Spinal cord (tissue), 10 donors: Measurements from ENCODE around the gene SRD5A1. TPM values are rescaled to one million over a fixed set of nuclear protein-coding genes. Genes with fewer than 3 reads are reported as not detected.
A peak's percentile ranks its signal among the peaks of the same experiment; 100 is the strongest.

Experiments
- DNase-seq, 6 donors: peaks; one replicate each; pipeline versions ENCODE4 v3.0.0 to v3.0.0-alpha.2; 2013 to 2015; ENCODE audit warnings: low spot score in 6 of 6, low read depth in 4 of 6
- H3K27ac ChIP-seq: one replicate; pipeline ENCODE4 v1.5.1; 2013; ENCODE audit warnings: low read depth, low read length, control low read depth
- H3K27me3 ChIP-seq: one replicate; pipeline ENCODE4 v1.6.1; 2013; ENCODE audit warnings: low read length; ENCODE audit not compliant: control insufficient read depth, insufficient read depth
- H3K36me3 ChIP-seq: one replicate; pipeline ENCODE4 v1.6.1; 2013; ENCODE audit warnings: low read length; ENCODE audit not compliant: control insufficient read depth, insufficient read depth
- H3K4me1 ChIP-seq: one replicate; pipeline ENCODE4 v1.6.1; 2013; ENCODE audit warnings: low read length; ENCODE audit not compliant: control insufficient read depth, insufficient read depth
- H3K4me3 ChIP-seq: one replicate; pipeline ENCODE4 v1.5.1; 2013; ENCODE audit warnings: low read depth, low read length, control low read depth
- H3K9me3 ChIP-seq: one replicate; pipeline ENCODE4 v1.6.1; 2013; ENCODE audit warnings: low read length; ENCODE audit not compliant: control insufficient read depth, insufficient read depth
- WGBS: methylation state at CpG from one replicate; pipeline ENCODE4 v1.1.5; 2013; ENCODE audit warnings: missing lambda C conversion rate; ENCODE audit not compliant: insufficient coverage; 5-methylcytosine and 5-hydroxymethylcytosine counted together
- polyA plus RNA-seq, 2 donors: library from polyadenylated mRNA; unstranded; fragments of 120-200 nt; gene quantifications; one replicate each; pipeline ENCODE4 v1.2.1, GENCODE V29; 2013; ENCODE audit not compliant: insufficient read length in 2 of 2
- total RNA-seq, 2 donors: library from RNA; depleted of rRNA in 1 of 2; stranded (reverse); fragments of 120-200 nt in 1 of 2; fragments of >200 nt in 1 of 2; gene quantifications; one replicate each; pipeline versions ENCODE4 v1.2.3 to v1.2.4, GENCODE V29; 2013 to 2014
- donor health status: healthy.

SRD5A1 gene
- total and polyA plus RNA-seq, 4 donors: 14.3 to 58.2 (median 50.4) TPM

DNA sequence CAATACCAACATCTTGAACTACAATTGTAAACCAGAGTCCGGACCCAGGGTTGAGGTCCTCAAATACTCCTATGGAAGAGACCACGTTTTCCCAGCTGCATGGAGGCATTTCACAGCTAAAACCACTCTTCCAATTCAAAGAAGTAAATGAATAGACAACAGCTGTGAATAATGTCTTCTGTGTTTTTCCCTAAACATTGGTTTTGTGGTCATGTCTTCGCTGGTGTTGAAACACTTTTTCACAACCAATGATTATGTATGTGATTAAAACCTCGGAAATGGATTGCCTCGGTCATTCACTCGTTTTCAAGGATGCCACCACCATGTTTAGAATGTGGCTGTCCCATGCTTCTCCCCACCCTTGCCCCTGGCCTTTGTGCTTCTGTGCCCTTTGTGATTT, 70.6 kb downstream of the SRD5A1 start:
- Histone ChIP-seq H3K36me3 (no peaks in the 10 kb centered on the region), H3K27ac (no peak overlapping the region), H3K4me1 (no peaks in the 10 kb centered on the region), H3K4me3 (no peak overlapping the region), H3K27me3 (no peaks in the 10 kb centered on the region), H3K9me3 (no peaks in the 10 kb centered on the region)
- no peak for DNase-seq
- 61% methylated on average over 4 of the region's 6 CpGs for WGBS

DNA sequence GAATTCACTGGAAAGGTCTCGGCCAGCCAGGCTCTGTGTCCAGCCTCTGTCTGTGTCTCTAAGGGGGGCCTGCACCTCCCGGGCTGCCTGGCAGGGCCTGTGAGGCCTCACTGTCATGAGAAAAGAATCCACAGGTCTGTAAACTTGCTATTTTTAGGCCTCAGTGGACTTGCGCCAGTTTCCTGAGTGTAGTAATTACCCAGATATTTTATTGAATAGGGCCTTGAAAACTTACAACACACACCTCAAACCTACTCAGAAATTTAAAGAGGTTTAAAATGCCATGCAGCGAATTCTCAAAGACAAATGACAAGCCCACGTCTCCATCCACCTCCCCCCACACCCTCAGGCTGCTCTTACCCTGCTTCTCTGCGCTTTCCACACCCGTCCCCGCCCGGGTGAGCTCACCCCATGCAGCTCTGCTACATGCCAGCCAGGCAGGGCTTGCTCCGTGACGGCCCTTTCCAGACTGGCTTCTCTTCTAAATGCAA, 71.2 kb downstream of the SRD5A1 start:
- Histone ChIP-seq H3K27ac (no peak overlapping the region), H3K36me3 (no peaks in the 10 kb centered on the region), H3K9me3 (no peaks in the 10 kb centered on the region), H3K27me3 (no peaks in the 10 kb centered on the region), H3K4me1 (no peaks in the 10 kb centered on the region), H3K4me3 (no peak overlapping the region)
- no peak for DNase-seq
- WGBS: 68% methylated on average over 10 of the region's 11 CpGs

DNA sequence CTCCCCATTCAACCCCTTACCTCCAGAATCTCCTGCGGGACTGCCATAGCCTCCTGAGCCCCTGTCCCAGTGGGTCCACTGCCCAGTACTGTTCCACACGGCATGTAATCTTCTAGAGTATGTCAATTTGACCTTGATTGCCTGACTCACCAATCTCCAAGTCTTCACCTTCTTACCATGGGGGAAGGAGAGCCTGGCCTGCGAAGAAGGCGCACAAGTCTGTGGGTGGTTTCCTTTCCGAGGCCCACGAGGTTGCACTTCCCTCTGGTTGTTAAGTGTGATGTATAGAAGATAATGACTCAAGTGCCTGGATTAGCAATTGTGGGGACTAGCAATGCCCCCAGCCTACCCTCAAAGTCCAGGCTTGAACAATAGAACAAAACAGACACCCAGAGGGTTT, 71.8 kb downstream of the SRD5A1 start:
- no peaks in the 10 kb centered on the region for H3K4me1 ChIP-seq
- WGBS: 100% methylated on average over 1 of the region's 6 CpGs
- H3K27ac ChIP-seq: no peak overlapping the region
- H3K27me3 ChIP-seq: no peaks in the 10 kb centered on the region
- DNase-seq: no peak
- no peak overlapping the region for H3K4me3 ChIP-seq
- H3K9me3 ChIP-seq: no peaks in the 10 kb centered on the region
- no peaks in the 10 kb centered on the region for H3K36me3 ChIP-seq

DNA sequence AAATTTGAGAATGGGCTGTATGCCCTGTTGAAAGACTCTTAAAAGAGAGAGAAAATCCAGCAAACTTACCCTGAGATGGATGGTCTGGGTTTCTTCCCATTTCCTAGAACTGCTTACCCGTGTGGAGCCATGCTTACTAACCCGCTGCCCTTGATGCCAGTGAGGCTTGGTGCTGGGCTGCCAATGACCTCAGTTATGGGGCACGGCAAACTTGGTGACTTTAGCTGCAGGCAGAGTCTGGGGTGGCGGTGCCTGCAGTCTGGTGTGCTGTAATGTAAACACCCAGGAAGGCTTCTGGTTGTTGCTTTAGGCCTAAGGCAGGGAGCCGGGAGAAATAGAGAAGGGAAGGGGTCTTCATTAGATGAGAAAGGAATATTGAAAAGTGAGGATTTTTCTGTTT, 72.7 kb downstream of the SRD5A1 start:
- no peak for DNase-seq
- Histone ChIP-seq H3K9me3 (no peaks in the 10 kb centered on the region), H3K36me3 (no peaks in the 10 kb centered on the region), H3K27ac (no peak overlapping the region), H3K27me3 (no peaks in the 10 kb centered on the region), H3K4me3 (no peak overlapping the region), H3K4me1 (no peaks in the 10 kb centered on the region)
- WGBS: 86% methylated on average over 5 of the region's 5 CpGs

DNA sequence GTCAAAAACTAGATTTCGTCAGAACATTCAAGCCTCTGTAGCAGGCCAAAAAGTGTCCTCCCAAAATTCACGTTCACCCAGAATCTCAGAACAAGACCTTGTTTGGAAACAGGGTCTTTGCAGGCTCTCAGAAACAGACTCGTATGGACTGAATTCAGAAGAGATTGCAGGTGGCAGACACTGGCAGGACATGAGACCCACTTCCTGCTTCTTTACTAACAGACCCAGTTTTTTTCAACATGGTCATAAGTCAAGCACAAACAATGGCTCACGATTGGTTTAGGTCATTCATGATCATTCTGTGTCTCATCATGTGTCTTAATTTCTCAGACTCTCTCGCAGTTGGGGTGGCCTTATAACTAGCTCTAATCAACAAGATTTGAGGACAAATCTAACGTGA, 74.6 kb downstream of the SRD5A1 start:
- no peak overlapping the region for H3K27ac ChIP-seq
- DNase-seq: no peak
- peaks cover 10% of the 10 kb centered on the region for H3K4me1 ChIP-seq
- no peaks in the 10 kb centered on the region for H3K27me3 ChIP-seq
- H3K36me3 ChIP-seq: no peaks in the 10 kb centered on the region
- H3K4me3 ChIP-seq: no peak overlapping the region
- WGBS: 77% methylated on average over 6 of the region's 6 CpGs
- H3K9me3 ChIP-seq: no peaks in the 10 kb centered on the region

DNA sequence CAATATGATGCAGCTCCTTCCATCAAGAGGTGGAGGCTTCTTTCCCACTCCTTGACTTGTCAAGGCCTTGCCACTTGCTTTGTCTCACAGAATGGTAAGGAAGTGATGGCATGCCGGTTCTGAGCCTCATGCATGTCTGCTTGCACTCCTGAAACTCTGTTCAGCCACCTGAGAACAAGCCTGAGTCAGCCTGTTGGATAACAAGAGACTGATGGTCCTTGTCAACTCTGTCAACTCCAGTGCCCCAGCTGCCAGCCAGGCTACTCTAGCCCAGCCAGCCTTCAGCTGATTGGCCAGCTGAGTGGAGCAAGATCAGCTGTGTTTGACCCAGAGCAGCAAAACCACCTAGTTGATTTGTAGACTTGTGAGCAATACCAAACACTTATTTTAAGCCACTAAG, 75.6 kb downstream of the SRD5A1 start:
- no peaks in the 10 kb centered on the region for H3K27me3 ChIP-seq
- no peaks in the 10 kb centered on the region for H3K9me3 ChIP-seq
- no peak for DNase-seq
- H3K4me1 ChIP-seq: peaks cover 10% of the 10 kb centered on the region
- H3K27ac ChIP-seq: no peak overlapping the region
- 56% methylated on average over 1 of the region's 1 CpG for WGBS
- H3K36me3 ChIP-seq: no peaks in the 10 kb centered on the region
- no peak overlapping the region for H3K4me3 ChIP-seq

DNA sequence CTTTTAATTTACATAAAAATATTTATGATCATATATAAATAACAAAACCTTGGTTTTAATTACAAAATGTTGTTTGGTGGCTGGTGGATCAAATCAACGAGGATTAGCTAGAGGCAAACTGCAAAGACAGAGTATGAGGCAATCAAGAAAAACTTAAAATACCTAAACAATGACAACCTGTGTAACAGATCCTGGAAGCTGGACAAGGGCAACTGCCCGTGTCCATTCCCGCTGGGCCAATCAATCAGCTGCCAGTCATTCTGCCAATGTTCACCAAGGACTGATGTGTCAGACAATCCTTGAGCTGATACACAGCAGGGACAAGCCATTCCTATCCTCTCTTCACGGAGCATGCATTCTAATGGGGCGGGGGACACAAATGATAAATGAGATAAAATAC, 76.8 kb downstream of the SRD5A1 start:
- Histone ChIP-seq H3K4me1 (peaks cover 10% of the 10 kb centered on the region), H3K36me3 (no peaks in the 10 kb centered on the region), H3K4me3 (no peak overlapping the region), H3K9me3 (no peaks in the 10 kb centered on the region), H3K27ac (no peak overlapping the region), H3K27me3 (no peaks in the 10 kb centered on the region)
- DNase-seq: no peak
- 77% methylated on average over 2 of the region's 5 CpGs for WGBS

DNA sequence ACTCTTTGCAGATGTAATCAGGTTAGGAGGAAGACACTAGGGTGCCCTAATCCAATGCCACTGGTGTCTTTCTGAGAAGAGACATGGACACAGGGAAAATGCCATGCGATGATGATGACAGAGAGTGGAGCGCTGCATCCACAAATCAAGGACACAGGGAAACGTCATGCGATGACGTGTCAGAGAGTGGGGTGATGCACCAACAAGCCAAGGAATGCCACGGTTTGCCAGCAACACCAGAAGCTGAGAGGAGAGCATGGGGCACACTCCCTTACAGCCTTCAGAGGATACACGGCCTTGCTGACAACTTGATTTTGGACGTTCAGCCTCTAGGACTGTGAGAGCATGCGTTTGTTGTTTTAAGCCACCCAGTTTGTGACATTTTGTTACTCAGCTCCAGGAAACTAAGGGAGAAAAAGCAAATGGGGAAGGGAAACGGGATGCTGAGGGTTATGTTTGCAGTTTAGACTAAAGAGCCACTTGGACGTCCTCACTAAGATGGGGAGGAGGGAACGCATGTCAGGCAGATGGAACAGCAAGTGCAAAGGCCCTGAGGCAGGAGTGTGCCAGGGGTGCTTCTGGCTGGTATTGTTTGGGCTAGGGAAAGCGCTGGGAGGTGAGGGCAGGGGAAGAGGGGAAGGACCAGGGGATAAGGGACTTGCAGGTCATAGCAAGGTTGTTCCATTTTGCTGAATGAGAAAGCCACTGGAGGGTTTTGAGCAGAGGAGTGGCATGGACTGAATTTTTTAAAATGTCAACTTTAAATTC, 77.5 kb downstream of the SRD5A1 start:
- no peaks in the 10 kb centered on the region for H3K9me3 ChIP-seq
- H3K27ac ChIP-seq: no peak overlapping the region
- WGBS: 87% methylated on average over 13 of the region's 13 CpGs
- H3K4me3 ChIP-seq: no peak overlapping the region
- no peak for DNase-seq
- peaks cover 15% of the 10 kb centered on the region for H3K4me1 ChIP-seq
- no peaks in the 10 kb centered on the region for H3K36me3 ChIP-seq
- no peaks in the 10 kb centered on the region for H3K27me3 ChIP-seq

DNA sequence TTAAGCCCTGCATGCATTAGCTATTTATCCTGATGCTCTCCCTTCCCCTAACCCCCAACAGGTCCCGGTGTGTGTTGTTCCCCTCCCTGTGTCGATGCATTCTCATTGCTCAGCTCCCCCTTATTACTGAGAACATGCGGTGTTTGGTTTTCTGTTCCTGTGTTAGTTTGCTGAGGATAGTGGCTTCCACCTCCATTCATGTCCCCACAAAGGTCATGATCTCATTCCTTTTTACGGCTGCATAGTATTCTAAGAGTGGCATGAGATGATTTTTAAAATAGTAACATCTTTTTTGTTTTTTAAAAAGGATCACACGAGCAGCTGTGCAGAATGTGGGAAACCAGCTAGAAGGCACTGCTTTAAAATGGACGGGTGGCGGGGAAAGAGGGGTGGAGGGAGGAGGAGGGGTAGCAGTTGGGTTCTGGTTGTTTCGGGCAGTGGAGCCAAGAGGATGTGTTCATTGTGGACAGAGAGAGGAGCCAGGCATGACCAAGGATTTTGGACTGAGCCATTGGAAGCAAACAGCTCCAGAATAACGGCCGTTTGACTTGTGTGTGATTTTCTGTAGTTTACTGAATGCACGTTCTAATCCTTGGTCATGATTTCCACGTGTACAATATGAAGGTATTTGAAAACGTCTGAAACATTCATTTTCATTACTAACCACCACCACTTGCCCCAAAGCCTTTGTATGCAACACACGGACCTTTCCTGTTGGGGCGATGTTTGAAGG, 78.3 kb downstream of the SRD5A1 start:
- Histone ChIP-seq H3K9me3 (no peaks in the 10 kb centered on the region), H3K27ac (peak overlapping the region; percentile 94), H3K4me1 (peaks cover 24% of the 10 kb centered on the region), H3K36me3 (peaks cover 2% of the 10 kb centered on the region), H3K4me3 (peak overlapping the region; percentile 73), H3K27me3 (no peaks in the 10 kb centered on the region)
- WGBS: 27% methylated on average over 7 of the region's 15 CpGs
- DNase-seq: no peak
